Neutrophil (primary cell): ENCODE measurements around the gene PRKRIP1.
A peak's percentile ranks its signal among the peaks of the same experiment; 100 is the strongest.

Experiments
- H3K27ac ChIP-seq: fragments of 200-600 bp; sonication (generic); 2 replicates; pipeline ENCODE4 v1.5.1; 2016; ENCODE audit warnings: mild to moderate bottlenecking, moderate library complexity
- H3K27me3 ChIP-seq: fragments of 200-600 bp; sonication (generic); 2 replicates; pipeline ENCODE4 v1.6.0; 2016; ENCODE audit warnings: mild to moderate bottlenecking
- H3K36me3 ChIP-seq: fragments of 200-600 bp; sonication (generic); 2 replicates; pipeline ENCODE4 v1.5.1; 2017
- H3K4me1 ChIP-seq, 2 experiments: fragments of 200-600 bp in 1 of 2; sonication (generic) in 1 of 2; 1 replicate in 1 of 2; 2 replicates in 1 of 2; pipeline versions ENCODE4 v1.5.1 to v1.6.1; 2013 to 2016; ENCODE audit warnings: low read depth in 1 of 2, low read length in 1 of 2, mild to moderate bottlenecking in 1 of 2, moderate library complexity in 1 of 2; ENCODE audit not compliant: control insufficient read depth in 1 of 2, insufficient read depth in 1 of 2
- H3K4me3 ChIP-seq, 2 experiments: fragments of 200-600 bp in 1 of 2; sonication (generic) in 1 of 2; 1 replicate in 1 of 2; 2 replicates in 1 of 2; pipeline ENCODE4 v1.5.1; 2013 to 2016; ENCODE audit warnings: low read depth in 1 of 2, low read length in 1 of 2, mild to moderate bottlenecking in 1 of 2, moderate library complexity in 1 of 2
- H3K9me3 ChIP-seq: fragments of 200-600 bp; sonication (generic); 2 replicates; pipeline ENCODE4 v1.5.1; 2016
- CTCF ChIP-seq: fragments of 200-600 bp; sonication (generic); IDR thresholded peaks from 2 replicates; pipeline ENCODE4 v1.5.1; 2016; ENCODE audit warnings: antibody characterized with exemption

PRKRIP1 gene

GRCh38 chr7:102410123-102410522 is 14.0 kb downstream of the PRKRIP1 start:
- Histone ChIP-seq H3K36me3 (peaks cover 77% of the 10 kb centered on the region), H3K27ac (peak overlapping the region; percentile 19), H3K4me1 (peaks cover 21 to 28% of the 10 kb centered on the region in 2 experiments)

GRCh38 chr7:102410918-102411317 is 14.8 kb downstream of the PRKRIP1 start:
- H3K4me3 ChIP-seq: no peak overlapping the region
- H3K27me3 ChIP-seq: no peaks in the 10 kb centered on the region
- no peak overlapping the region for H3K27ac ChIP-seq
- peaks cover 29 to 36% of the 10 kb centered on the region in 2 experiments for H3K4me1 ChIP-seq
- peaks cover 69% of the 10 kb centered on the region for H3K36me3 ChIP-seq
- H3K9me3 ChIP-seq: no peaks in the 10 kb centered on the region
- TF ChIP-seq CTCF: no peak

More at GRCh38 chr7:102410123-102410522, 14.0 kb downstream of the PRKRIP1 start:
- H3K27me3 ChIP-seq: no peaks in the 10 kb centered on the region
- TF ChIP-seq CTCF: no peak
- H3K9me3 ChIP-seq: no peaks in the 10 kb centered on the region
- no peak overlapping the region for H3K4me3 ChIP-seq

- Histone ChIP-seq H3K36me3 (peaks cover 53% of the 10 kb centered on the region), H3K27ac (peak overlapping the region; percentile 93), H3K27me3 (no peaks in the 10 kb centered on the region), H3K9me3 (no peaks in the 10 kb centered on the region), H3K4me1 (peaks cover 45 to 50% of the 10 kb centered on the region in 2 experiments), H3K4me3 (peak overlapping the region in 1 of 2 experiments; percentile 9)
- peak; percentile 90 for TF ChIP-seq CTCF
These were observed 16.4 kb downstream of the PRKRIP1 start for GRCh38 chr7:102412548-102412947.

GRCh38 chr7:102413091-102413490 is 16.9 kb downstream of the PRKRIP1 start:
- Histone ChIP-seq H3K4me3 (no peak overlapping the region), H3K4me1 (peaks cover 47 to 56% of the 10 kb centered on the region in 2 experiments), H3K27ac (peak overlapping the region; percentile 93), H3K27me3 (no peaks in the 10 kb centered on the region), H3K9me3 (no peaks in the 10 kb centered on the region), H3K36me3 (peaks cover 48% of the 10 kb centered on the region)
- TF ChIP-seq CTCF: no peak

- Histone ChIP-seq H3K4me1 (peaks cover 52 to 61% of the 10 kb centered on the region in 2 experiments), H3K27ac (peak overlapping the region; percentile 93)
These were observed 17.4 kb downstream of the PRKRIP1 start for GRCh38 chr7:102413611-102414010.

More at GRCh38 chr7:102413611-102414010, 17.4 kb downstream of the PRKRIP1 start:
- Histone ChIP-seq H3K36me3 (peaks cover 43% of the 10 kb centered on the region), H3K9me3 (no peaks in the 10 kb centered on the region), H3K27me3 (no peaks in the 10 kb centered on the region), H3K4me3 (no peak overlapping the region)
- TF ChIP-seq CTCF: no peak
